WTC11 (cell line): ENCODE results near the gene YEATS2. TPM values are rescaled to one million over a fixed set of nuclear protein-coding genes. Genes with fewer than 3 reads are reported as not detected.

ENCODE experiments used
- ATAC-seq: fragments of 200-7000 bp; cut with Tn5 transposase; 2 replicates; pipeline ENCODE4 v1.10.0; 2021; ENCODE audit warnings: mild to moderate bottlenecking, moderate library complexity
- CTCF ChIA-PET: fragments of 300-600 bp; sonication (Branson Sonifier 250); formaldehyde crosslinking; loops from one replicate; lab custom pipeline; 2021; ENCODE audit warnings: antibody characterized with exemption; lab: Charles Lee
- POLR2A ChIA-PET: fragments of 350-600 bp; sonication (Branson Sonifier 250); formaldehyde crosslinking; loops from one replicate; lab custom pipeline; 2021; ENCODE audit warnings: antibody characterized with exemption; lab: Charles Lee
- DNase-seq: peaks from one replicate; pipeline ENCODE4 v3.0.0; 2021; ENCODE audit warnings: low spot score
- H3K27ac Mint-ChIP-seq: 2 replicates; pipeline ENCODE4 v1.8.0; 2021; ENCODE audit warnings: mixed read lengths
- H3K27me3 Mint-ChIP-seq: 2 replicates; pipeline ENCODE4 v1.8.0; 2021; ENCODE audit warnings: low read depth, mild to moderate bottlenecking, moderate library complexity, mixed read lengths
- H3K36me3 Mint-ChIP-seq: 2 replicates; pipeline ENCODE4 v1.8.0; 2021; ENCODE audit warnings: mixed read lengths
- H3K4me1 Mint-ChIP-seq: 2 replicates; pipeline ENCODE4 v1.8.0; 2022; ENCODE audit warnings: mixed read lengths
- H3K4me3 Mint-ChIP-seq: 2 replicates; pipeline ENCODE4 v1.8.0; 2021; ENCODE audit warnings: mild to moderate bottlenecking, moderate library complexity, mixed read lengths
- H3K9me3 Mint-ChIP-seq: 2 replicates; pipeline ENCODE4 v1.8.0; 2021; ENCODE audit warnings: mixed read lengths
- AR ChIP-seq: fragments of 250-450 bp; sonication (Bioruptor Pico); IDR thresholded peaks from 2 replicates; pipeline ENCODE4 v1.9.0; 2021; ENCODE audit warnings: mild to moderate bottlenecking
- FOXK1 ChIP-seq: sonication (generic); formaldehyde crosslinking; IDR thresholded peaks from 2 replicates; pipeline ENCODE4 v1.8.0; 2022; ENCODE audit warnings: mild to moderate bottlenecking, moderate library complexity, missing genetic modification reagents
- FOXP1 ChIP-seq: sonication (generic); formaldehyde crosslinking; IDR thresholded peaks from 2 replicates; pipeline ENCODE4 v1.8.0; 2022; ENCODE audit warnings: missing genetic modification reagents, mild to moderate bottlenecking, moderate library complexity, borderline replicate concordance
- FOXP4 ChIP-seq: sonication (generic); formaldehyde crosslinking; IDR thresholded peaks from 2 replicates; pipeline ENCODE4 v1.8.0; 2022; ENCODE audit warnings: mild to moderate bottlenecking, missing genetic modification reagents
- HMGA2 ChIP-seq: fragments of 250-450 bp; sonication (Bioruptor Pico); IDR thresholded peaks from 2 replicates; pipeline ENCODE4 v1.4.0; 2021; ENCODE audit warnings: mild to moderate bottlenecking, moderate library complexity
- KAT7 ChIP-seq: sonication (generic); formaldehyde crosslinking; IDR thresholded peaks from 2 replicates; pipeline ENCODE4 v1.8.1; 2023; ENCODE audit warnings: missing genetic modification reagents, mild to moderate bottlenecking, borderline replicate concordance
- MXD4 ChIP-seq: fragments of 250-450 bp; sonication (Bioruptor Pico); IDR thresholded peaks from 2 replicates; pipeline ENCODE4 v1.8.0; 2021; ENCODE audit warnings: mild to moderate bottlenecking, moderate library complexity, borderline replicate concordance
- NFYB ChIP-seq: sonication (generic); formaldehyde crosslinking; conservative IDR thresholded peaks from 2 replicates; pipeline ENCODE4 v1.8.0; 2022; ENCODE audit warnings: low read depth, missing genetic modification reagents
- NR1H2 ChIP-seq: sonication (generic); formaldehyde crosslinking; IDR thresholded peaks from 2 replicates; pipeline ENCODE4 v1.9.0; 2021; ENCODE audit warnings: mild to moderate bottlenecking, moderate library complexity, missing genetic modification reagents
- NR2C2 ChIP-seq: sonication (generic); formaldehyde crosslinking; IDR thresholded peaks from 2 replicates; pipeline ENCODE4 v1.8.0; 2022; ENCODE audit warnings: mild to moderate bottlenecking, missing genetic modification reagents
- PRDM15 ChIP-seq: sonication (generic); formaldehyde crosslinking; IDR thresholded peaks from 2 replicates; pipeline ENCODE4 v1.8.0; 2022; ENCODE audit warnings: missing genetic modification reagents
- TCF7 ChIP-seq: sonication (generic); formaldehyde crosslinking; IDR thresholded peaks from 2 replicates; pipeline ENCODE4 v1.8.0; 2022; ENCODE audit warnings: mild to moderate bottlenecking, low read depth, missing genetic modification reagents, moderate library complexity
- TEAD1 ChIP-seq: sonication (generic); formaldehyde crosslinking; IDR thresholded peaks from 2 replicates; pipeline ENCODE4 v1.8.0; 2022; ENCODE audit warnings: mild to moderate bottlenecking, missing genetic modification reagents
- total RNA-seq: library from RNA; stranded (reverse); gene quantifications from 3 replicates; pipeline ENCODE4 v1.2.3, GENCODE V29; 2021

The YEATS2 gene
- total RNA-seq, 1 experiment from 2014 or later = 42.5 TPM

- H3K27me3 Mint-ChIP-seq = no peaks in the 10 kb centered on the region
- peaks cover 5% of the 10 kb centered on the region for H3K36me3 Mint-ChIP-seq
- peak overlapping the region; percentile 64; the same call in 1 of the 2 replicates for H3K27ac Mint-ChIP-seq
- ATAC-seq = peak; percentile 33
- DNase-seq = no peak
- peaks cover 40% of the 10 kb centered on the region for H3K4me1 Mint-ChIP-seq
- CTCF ChIA-PET = interaction anchor here (0.7 kb wide), 2 partner anchors 62 to 218 kb away, joined by 3 to 4 read pairs; no protein-coding TSS in a partner anchor
- peak overlapping the region; percentile 82 for H3K4me3 Mint-ChIP-seq
- TF ChIP-seq TEAD1 (CRISPR knock-in tag) (0 out of 2 replicates have a peak, but pooled peaks have one; percentile 3), HMGA2 (CRISPR knock-in tag) (no peak), FOXP4 (CRISPR knock-in tag) (0 out of 2 replicates have a peak, but pooled peaks have one; percentile 5)
- TF ChIP-seq, all 79 proteins: peak for 2
- POLR2A ChIA-PET = interaction anchor here (0.6 to 2.1 kb wide), 3 partner anchors 62 to 281 kb away, joined by 4 to 9 read pairs (median 7); partner anchors contain the start of gene KLHL24
- H3K9me3 Mint-ChIP-seq = no peaks in the 10 kb centered on the region
Measured at GRCh38 chr3:183698318-183698751, 738 bp downstream of the YEATS2 start.

GRCh38 chr3:183698756-183699155, 1.2 kb downstream of the YEATS2 start:
- POLR2A ChIA-PET = interaction anchor here (1.0 to 2.1 kb wide), 2 partner anchors 62 to 64 kb away, joined by 4 to 9 read pairs; partner anchors contain the start of gene KLHL24
- H3K27me3 Mint-ChIP-seq = no peaks in the 10 kb centered on the region
- CTCF ChIA-PET = interaction anchor here (0.7 kb wide), 2 partner anchors 62 to 69 kb away, joined by 3 read pairs; no protein-coding TSS in a partner anchor
- H3K27ac Mint-ChIP-seq = peak overlapping the region; percentile 32
- DNase-seq = no peak
- no peak for TF ChIP-seq FOXP1 (CRISPR knock-in tag)
- no peak for TF ChIP-seq FOXK1 (CRISPR knock-in tag)
- TF ChIP-seq PRDM15 (CRISPR knock-in tag) = no peak
- no peak for TF ChIP-seq AR (CRISPR knock-in tag)
- TF ChIP-seq NR1H2 (CRISPR knock-in tag) = no peak
- no peak for TF ChIP-seq NR2C2
- no peak for TF ChIP-seq MXD4 (CRISPR knock-in tag)
- TF ChIP-seq KAT7 (CRISPR knock-in tag) = no peak
- TF ChIP-seq TCF7 (CRISPR knock-in tag) = no peak
- TF ChIP-seq NFYB (CRISPR knock-in tag) = no peak
- peaks cover 5% of the 10 kb centered on the region for H3K36me3 Mint-ChIP-seq
- no peaks in the 10 kb centered on the region for H3K9me3 Mint-ChIP-seq
- H3K4me3 Mint-ChIP-seq = peak overlapping the region; percentile 82
- H3K4me1 Mint-ChIP-seq = peaks cover 40% of the 10 kb centered on the region
- ATAC-seq = no peak
